Neural progenitor cell (in vitro differentiated cells): ENCODE measurements around the gene G3BP2.

Experiments used
- CTCF ChIP-seq: fragments of 200-600 bp; sonication (generic); IDR thresholded peaks from 2 replicates; pipeline ENCODE4 v1.5.1; 2017; ENCODE audit warnings: antibody characterized with exemption, mild to moderate bottlenecking
- EZH2 ChIP-seq: fragments of 200-600 bp; sonication (generic); IDR thresholded peaks from 2 replicates; pipeline ENCODE4 v1.6.1; 2017; ENCODE audit warnings: antibody characterized with exemption, mild to moderate bottlenecking, moderate library complexity
- EZH2phosphoT487 ChIP-seq: fragments of 200-600 bp; sonication (generic); IDR thresholded peaks from 2 replicates; pipeline ENCODE4 v1.6.1; 2017; ENCODE audit warnings: antibody characterized with exemption

GRCh38 chr4:75634951-75635350 is 38.3 kb downstream of the G3BP2 start:
- TF ChIP-seq CTCF: no peak
- TF ChIP-seq EZH2phosphoT487: no peak
- TF ChIP-seq EZH2: no peak
